ENCODE results near the gene NOC2L. TPM values are rescaled to one million over a fixed set of nuclear protein-coding genes. Genes with fewer than 3 reads are reported as not detected.
"Not testable (repeated sequence)": the region's sequence is repeated elsewhere in the genome, so short reads cannot be mapped to it uniquely, and the experiment has no call there.

Gene NOC2L
- total RNA-seq, 3 donors from 2014 or later (not counting 1 experiment from before 2014, with no cell fraction given) = 61.4 to 66.0 (median 61.8) TPM

- peaks cover 16% of the 10 kb centered on the region for H3K27me3 ChIP-seq (ENCODE audit: control insufficient read depth, insufficient read depth, low read length)
- no peak overlapping the region for H3K27ac ChIP-seq (ENCODE audit: low read length)
- H3K36me3 Mint-ChIP-seq = no peaks in the 10 kb centered on the region
- peak in 1 of 2 donors; percentile 12 for DNase-seq
- no peaks in the 10 kb centered on the region for H3K9me3 Mint-ChIP-seq
- H3K27ac Mint-ChIP-seq = no peak overlapping the region
- peaks cover 17 to 20% of the 10 kb centered on the region in 2 donors for H3K4me1 Mint-ChIP-seq
- 89% methylated on average over 18 of the region's 18 CpGs for WGBS (ENCODE audit: insufficient coverage)
- H3K36me3 ChIP-seq (ENCODE audit: control insufficient read depth, insufficient read depth, low read length) = no peaks in the 10 kb centered on the region
- H3K4me1 ChIP-seq (ENCODE audit: control insufficient read depth, insufficient read depth, low read length) = peaks cover 25% of the 10 kb centered on the region
- intact Hi-C loops (cut with micrococcal nuclease) = no loop called here
- peaks cover 7% of the 10 kb centered on the region for H3K9me3 ChIP-seq (ENCODE audit: control insufficient read depth, insufficient read depth, low read length)
- H3K4me3 ChIP-seq (ENCODE audit: low read length) = no peak overlapping the region
- no peak for ATAC-seq
- no peak for TF ChIP-seq CTCF (IDR thresholded peaks at IDR 0.05)
- H3K27me3 Mint-ChIP-seq (ENCODE audit: low read depth in 2 of 2) = peaks cover 23 to 41% of the 10 kb centered on the region in 2 donors
- H3K4me3 Mint-ChIP-seq = no peak overlapping the region
These were observed 57.8 kb downstream of the NOC2L start for GRCh38 chr1:901108-901859.

- Histone ChIP-seq H3K4me3 (ENCODE audit: low read length) (no peak overlapping the region), H3K4me1 (ENCODE audit: control insufficient read depth, insufficient read depth, low read length) (peaks cover 16% of the 10 kb centered on the region), H3K27me3 (ENCODE audit: control insufficient read depth, insufficient read depth, low read length) (peaks cover 9% of the 10 kb centered on the region), H3K27ac (ENCODE audit: low read length) (no peak overlapping the region), H3K9me3 (ENCODE audit: control insufficient read depth, insufficient read depth, low read length) (peaks cover 7% of the 10 kb centered on the region), H3K36me3 (ENCODE audit: control insufficient read depth, insufficient read depth, low read length) (no peaks in the 10 kb centered on the region)
- peaks cover 11% of the 10 kb centered on the region in 2 donors for H3K4me1 Mint-ChIP-seq
- no peak for DNase-seq
- H3K9me3 Mint-ChIP-seq = no peaks in the 10 kb centered on the region
- H3K36me3 Mint-ChIP-seq = no peaks in the 10 kb centered on the region
- H3K4me3 Mint-ChIP-seq = no peak overlapping the region
- H3K27me3 Mint-ChIP-seq (ENCODE audit: low read depth in 2 of 2) = peaks cover 32 to 35% of the 10 kb centered on the region in 2 donors
- intact Hi-C loops (cut with micrococcal nuclease) = no loop called here
- no peak for ATAC-seq
- 91% methylated on average over 7 of the region's 8 CpGs for WGBS (ENCODE audit: insufficient coverage)
- no peak for TF ChIP-seq CTCF (IDR thresholded peaks at IDR 0.05)
- no peak overlapping the region for H3K27ac Mint-ChIP-seq
These were observed 59.3 kb downstream of the NOC2L start for GRCh38 chr1:899636-900317.

- H3K36me3 Mint-ChIP-seq; H3K4me3 Mint-ChIP-seq; H3K27ac ChIP-seq (ENCODE audit: low read length); H3K4me3 ChIP-seq (ENCODE audit: low read length); H3K27me3 ChIP-seq (ENCODE audit: control insufficient read depth, insufficient read depth, low read length); ATAC-seq; H3K27ac Mint-ChIP-seq; H3K9me3 Mint-ChIP-seq; intact Hi-C loops (cut with micrococcal nuclease); H3K9me3 ChIP-seq (ENCODE audit: control insufficient read depth, insufficient read depth, low read length); DNase-seq; H3K36me3 ChIP-seq (ENCODE audit: control insufficient read depth, insufficient read depth, low read length); H3K4me1 ChIP-seq (ENCODE audit: control insufficient read depth, insufficient read depth, low read length): not testable (repeated sequence)
- peaks cover 32 to 33% of the 10 kb centered on the region in 2 donors for H3K27me3 Mint-ChIP-seq (ENCODE audit: low read depth in 2 of 2)
- 52% methylated on average over 14 of the region's 17 CpGs for WGBS (ENCODE audit: insufficient coverage)
- peaks cover 11% of the 10 kb centered on the region in 2 donors for H3K4me1 Mint-ChIP-seq
These were observed 61.1 kb downstream of the NOC2L start for GRCh38 chr1:897951-898350.

GRCh38 chr1:897226-897625 is 61.8 kb downstream of the NOC2L start:
- intact Hi-C loops (cut with micrococcal nuclease) = no loop called here
- H3K36me3 Mint-ChIP-seq = no peaks in the 10 kb centered on the region
- H3K27me3 Mint-ChIP-seq (ENCODE audit: low read depth in 2 of 2) = peaks cover 32% of the 10 kb centered on the region in 2 donors
- no peak for TF ChIP-seq CTCF (IDR thresholded peaks at IDR 0.05)
- ATAC-seq (no peak), DNase-seq (no peak)
- H3K9me3 Mint-ChIP-seq = no peaks in the 10 kb centered on the region
- H3K27ac Mint-ChIP-seq = no peak overlapping the region
- 10% methylated on average over 7 of the region's 8 CpGs for WGBS (ENCODE audit: insufficient coverage)
- no peaks in the 10 kb centered on the region for H3K36me3 ChIP-seq (ENCODE audit: control insufficient read depth, insufficient read depth, low read length)
- peaks cover 7% of the 10 kb centered on the region for H3K9me3 ChIP-seq (ENCODE audit: control insufficient read depth, insufficient read depth, low read length)
- peaks cover 9% of the 10 kb centered on the region for H3K27me3 ChIP-seq (ENCODE audit: control insufficient read depth, insufficient read depth, low read length)
- no peak overlapping the region for H3K4me3 Mint-ChIP-seq
- H3K4me1 Mint-ChIP-seq = peaks cover 11% of the 10 kb centered on the region in 2 donors
- H3K27ac ChIP-seq (ENCODE audit: low read length) = no peak overlapping the region
- no peak overlapping the region for H3K4me3 ChIP-seq (ENCODE audit: low read length)
- H3K4me1 ChIP-seq (ENCODE audit: control insufficient read depth, insufficient read depth, low read length) = peaks cover 9% of the 10 kb centered on the region
